ENCODE measurements around the gene ADCY5.
"Not testable (repeated sequence)": the region's sequence is repeated elsewhere in the genome, so short reads cannot be mapped to it uniquely, and the experiment has no call there.

The ADCY5 gene

GRCh38 chr3:123258359-123258758, 190.5 kb downstream of the ADCY5 start:
- no peak for DNase-seq (ENCODE audit: low spot score)

GRCh38 chr3:123256256-123256655, 192.6 kb downstream of the ADCY5 start:
- DNase-seq (ENCODE audit: low spot score), result no peak

- DNase-seq (ENCODE audit: low spot score), result no peak
Measured at GRCh38 chr3:123246866-123247265, 202.0 kb downstream of the ADCY5 start.

- DNase-seq (ENCODE audit: low spot score), result peak; percentile 13
Measured at GRCh38 chr3:123244128-123244527, 204.8 kb downstream of the ADCY5 start.

GRCh38 chr3:123239756-123240155, 209.1 kb downstream of the ADCY5 start:
- DNase-seq (ENCODE audit: low spot score), result no peak

GRCh38 chr3:123239186-123239585, 209.7 kb downstream of the ADCY5 start:
- DNase-seq (ENCODE audit: low spot score), result not testable (repeated sequence)

GRCh38 chr3:123236902-123237301, 212.0 kb downstream of the ADCY5 start:
- DNase-seq (ENCODE audit: low spot score), result no peak
